Fibroblast of skin of left biceps (primary cell): ENCODE measurements around the gene NLE1.

Experiments used
- DNase-seq, 2 experiments: peaks; one replicate each; pipeline ENCODE4 v3.0.0-alpha.2; 2013; ENCODE audit warnings: low read depth in 2 of 2

Gene NLE1

DNA sequence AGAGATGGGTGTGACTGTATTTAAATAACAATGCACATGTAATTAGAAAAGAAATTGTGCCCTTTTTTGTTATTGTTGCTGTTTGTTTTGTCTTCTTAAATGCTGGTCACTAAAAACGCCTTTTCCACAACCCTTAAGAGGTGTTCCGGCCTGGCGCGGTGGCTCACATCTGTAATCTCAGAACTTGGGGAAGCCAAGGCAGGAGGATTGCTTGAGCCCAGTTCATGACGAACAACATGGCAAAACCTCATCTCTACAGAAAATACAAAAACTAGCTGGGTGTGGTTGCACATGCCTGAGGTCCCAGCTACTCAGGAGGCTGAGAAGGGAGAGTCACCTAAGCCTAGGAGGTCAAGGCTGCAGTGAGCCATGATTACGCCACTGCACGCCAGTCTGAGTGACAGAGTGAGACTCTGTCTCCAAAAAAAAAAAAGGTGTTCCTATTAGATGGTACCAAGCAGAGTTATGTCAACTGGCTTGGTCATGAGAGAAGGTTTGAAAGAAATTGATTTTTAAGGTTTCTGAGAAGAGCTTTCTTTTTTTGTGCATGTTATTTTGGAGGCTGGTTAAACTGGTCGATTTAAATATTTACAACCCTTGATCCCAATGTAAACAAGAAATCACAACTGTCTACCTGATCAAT, 55.1 kb downstream of the NLE1 start:
- DNase-seq, result no peak

DNA sequence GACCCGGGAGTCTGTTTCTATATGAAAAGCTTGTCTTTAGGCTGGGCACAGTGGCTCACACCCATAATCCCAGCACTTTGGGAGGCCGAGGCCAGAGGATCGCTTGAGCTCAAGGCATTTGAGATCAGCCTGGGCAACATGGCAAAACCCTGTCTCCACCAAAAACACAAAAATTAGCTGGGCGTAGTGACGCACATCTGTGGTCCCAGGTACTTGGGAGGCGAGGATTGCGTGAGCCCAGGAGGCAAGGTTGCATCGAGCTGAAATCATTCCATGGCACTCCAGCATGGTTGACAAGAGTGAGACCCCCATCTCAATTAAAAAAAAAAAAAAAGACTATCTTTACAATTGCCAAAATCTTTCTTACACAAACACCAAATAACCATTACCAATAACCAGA, 55.9 kb downstream of the NLE1 start:
- DNase-seq, result no peak

DNA sequence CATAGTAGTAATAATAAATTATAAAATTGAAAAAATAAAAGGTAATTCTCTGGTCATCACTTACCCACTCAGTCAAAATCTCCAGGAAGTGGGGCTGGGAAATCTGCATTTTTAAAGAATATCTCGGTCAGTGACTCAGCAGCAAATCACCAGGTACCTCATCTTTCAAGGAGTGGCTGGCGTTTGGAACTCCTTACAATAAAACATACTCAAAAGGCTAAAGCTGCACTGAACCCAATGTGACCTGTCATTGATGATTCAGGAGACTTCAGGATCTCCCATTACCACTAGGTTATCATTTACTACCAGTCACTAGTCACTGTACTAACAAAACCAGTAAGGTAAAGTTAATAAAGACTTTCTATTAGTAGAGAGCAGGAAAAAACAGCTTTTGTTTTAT, 57.1 kb downstream of the NLE1 start:
- DNase-seq, result no peak

DNA sequence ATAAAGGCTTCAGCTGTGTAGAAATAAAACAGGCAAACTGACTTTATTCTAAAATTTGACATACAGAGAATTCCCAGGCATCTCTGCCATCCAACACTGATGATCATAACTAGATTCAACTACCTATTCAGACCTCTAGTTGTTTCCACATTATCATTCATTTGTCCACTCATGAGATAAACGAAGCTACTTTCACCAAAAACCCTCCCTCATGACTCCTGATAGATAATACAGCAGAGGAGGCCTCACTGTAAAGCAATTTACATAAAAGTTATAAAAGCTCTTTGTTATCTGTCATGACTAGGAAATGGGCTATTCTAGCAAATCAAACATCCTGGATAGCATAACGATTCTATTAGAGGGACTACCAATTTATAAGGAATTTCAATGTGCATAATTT, 59.0 kb downstream of the NLE1 start:
- no peak for DNase-seq

DNA sequence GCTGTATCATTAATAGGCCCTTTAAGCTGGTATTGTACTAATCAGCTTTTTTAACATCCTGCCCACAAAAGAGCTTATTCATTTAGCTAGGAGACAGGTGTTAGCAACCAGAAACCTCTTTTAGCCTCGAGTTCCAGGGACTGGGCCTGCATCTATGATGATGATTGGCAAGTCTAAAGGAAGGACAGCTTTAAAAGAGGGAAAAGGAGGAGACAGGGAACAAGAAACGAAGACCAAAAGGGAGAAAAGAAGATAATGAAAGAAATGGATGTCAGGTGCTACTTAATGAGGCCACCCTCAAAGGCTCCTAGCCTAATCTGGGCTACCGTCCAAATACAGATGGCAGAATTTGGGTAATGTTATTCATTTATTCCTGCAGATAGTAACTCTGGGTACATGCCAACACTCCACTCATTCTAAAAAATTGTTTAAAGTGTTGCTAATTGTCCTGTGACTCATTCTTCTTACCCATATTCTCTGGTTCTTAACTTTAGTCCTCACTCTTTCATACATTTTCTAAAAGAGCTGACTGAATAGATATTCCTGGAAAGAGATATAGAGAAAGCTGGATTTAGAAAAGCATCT, 59.9 kb downstream of the NLE1 start:
- peak; percentile 50 to 56 for DNase-seq

DNA sequence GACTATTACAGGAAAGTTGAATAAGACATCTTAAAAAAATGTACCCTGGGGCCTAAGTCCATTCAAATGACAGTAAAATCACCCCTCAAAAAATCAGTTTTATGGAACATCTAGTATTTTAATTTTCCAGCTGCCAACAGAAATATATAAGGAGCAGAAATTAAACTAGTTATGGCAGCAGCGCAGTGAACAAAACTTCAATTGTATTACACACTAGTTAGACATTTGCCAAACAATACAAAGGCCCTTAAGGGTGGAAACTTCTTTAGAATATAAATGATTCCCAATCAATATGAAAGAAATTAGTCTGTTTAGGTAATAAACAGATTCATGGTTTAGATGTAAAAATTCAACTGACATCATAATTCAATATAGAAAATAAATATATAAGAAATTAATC, 60.5 kb downstream of the NLE1 start:
- DNase-seq, result no peak

DNA sequence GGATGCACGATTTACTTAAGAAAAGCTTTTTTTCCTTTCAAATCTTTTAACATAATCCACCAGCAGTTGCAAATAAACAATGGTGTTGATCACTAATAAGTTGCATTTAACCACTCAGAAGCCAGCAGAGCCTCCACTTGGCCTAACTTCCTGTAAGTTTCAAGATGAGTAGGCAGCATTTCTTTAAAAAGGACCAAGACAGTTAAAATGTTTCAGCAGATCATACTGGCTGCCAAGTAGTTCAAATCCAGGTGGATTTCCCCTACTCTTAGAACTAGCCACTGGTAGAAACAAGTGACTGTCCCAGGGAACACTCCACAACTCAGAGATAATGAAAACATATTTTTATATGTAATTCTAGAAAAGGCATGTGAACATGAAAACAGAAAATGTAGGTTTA, 61.6 kb downstream of the NLE1 start:
- no peak for DNase-seq

DNA sequence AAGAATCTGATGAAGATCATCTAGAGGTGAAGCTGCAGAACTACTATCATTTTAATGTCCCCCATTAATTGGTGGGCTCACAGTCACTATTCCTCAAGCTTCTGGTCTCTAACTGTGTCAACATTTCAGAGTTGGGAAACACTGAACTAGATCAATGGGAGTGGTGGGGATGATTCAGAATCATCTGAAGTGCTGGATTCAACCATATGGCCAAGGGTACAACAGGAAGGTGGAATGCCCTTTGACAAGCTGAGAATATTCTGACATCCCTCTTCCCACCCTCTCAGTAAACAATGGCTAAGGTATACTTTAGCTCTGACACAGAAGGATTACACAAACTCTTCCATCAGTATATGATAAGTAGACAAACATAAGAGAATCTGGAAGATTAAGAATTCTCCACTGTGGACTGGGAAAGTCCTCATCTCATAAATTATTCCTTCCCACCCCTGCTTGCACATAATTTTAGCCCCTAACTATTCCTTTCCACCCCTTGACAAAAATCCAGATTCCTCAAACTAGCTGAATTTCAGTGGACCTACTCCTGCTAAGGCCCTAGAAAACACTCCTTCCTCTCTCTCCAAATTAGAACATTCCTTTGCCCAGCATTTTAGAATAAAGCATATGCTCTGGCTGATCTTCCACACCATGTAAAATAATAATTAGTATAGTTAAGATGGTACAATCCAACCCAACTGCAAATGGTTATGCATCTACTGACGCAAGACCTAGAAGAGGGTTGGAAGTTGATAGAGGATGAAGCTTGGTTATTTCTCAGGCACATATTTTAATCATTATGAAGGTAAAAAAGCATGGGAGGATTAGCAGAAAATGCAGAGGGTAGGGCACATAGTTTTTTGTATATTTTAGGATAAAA, 62.3 kb downstream of the NLE1 start:
- DNase-seq, result no peak
